CD14-positive monocyte (primary cell): Measurements from ENCODE around the gene MS4A14. TPM values are rescaled to one million over a fixed set of nuclear protein-coding genes. Genes with fewer than 3 reads are reported as not detected.
"Not testable (repeated sequence)": the region's sequence is repeated elsewhere in the genome, so short reads cannot be mapped to it uniquely, and the experiment has no call there.

Source experiments
- DNase-seq, 3 donors: peaks; one replicate each; pipeline ENCODE4 v3.0.0-alpha.2; 2011 to 2022
- H2AFZ ChIP-seq: 2 replicates; pipeline ENCODE4 v1.6.0; 2012; ENCODE audit warnings: mild to moderate bottlenecking, low read depth, low read length, inconsistent platforms; ENCODE audit not compliant: insufficient read depth, poor library complexity, severe bottlenecking
- H3K27ac ChIP-seq, 2 donors: 1 replicate in 1 of 2; 2 replicates in 1 of 2; pipeline ENCODE4 v1.5.1; 2012 to 2013; ENCODE audit warnings: low read length in 2 of 2, control low read depth in 1 of 2, inconsistent platforms in 1 of 2, low read depth in 1 of 2, mild to moderate bottlenecking in 1 of 2
- H3K27me3 ChIP-seq, 2 donors: one replicate each; pipeline versions ENCODE4 v1.6.0 to v1.6.1; 2011 to 2013; ENCODE audit warnings: low read length in 2 of 2; ENCODE audit not compliant: control insufficient read depth in 2 of 2, insufficient read depth in 2 of 2
- H3K36me3 ChIP-seq, 2 donors: replicated peaks in 1 of 2; 1 replicate in 1 of 2; 2 replicates in 1 of 2; pipeline versions ENCODE4 v1.5.1 to v1.6.1; 2012 to 2013; ENCODE audit warnings: low read length in 2 of 2, control low read depth in 1 of 2, inconsistent platforms in 1 of 2, mild to moderate bottlenecking in 1 of 2; ENCODE audit not compliant: insufficient read depth in 2 of 2, control insufficient read depth in 1 of 2
- H3K4me1 ChIP-seq, 2 donors: 1 replicate in 1 of 2; 2 replicates in 1 of 2; pipeline versions ENCODE4 v1.5.1 to v1.6.1; 2012 to 2013; ENCODE audit warnings: low read length in 2 of 2, control low read depth in 1 of 2, inconsistent platforms in 1 of 2, mild to moderate bottlenecking in 1 of 2, moderate library complexity in 1 of 2; ENCODE audit not compliant: insufficient read depth in 2 of 2, control insufficient read depth in 1 of 2
- H3K4me2 ChIP-seq: replicated peaks from 2 replicates; pipeline ENCODE3; 2012; ENCODE audit warnings: low read length, moderate library complexity, mild to moderate bottlenecking; ENCODE audit not compliant: poor library complexity, severe bottlenecking; ENCODE audit errors: extremely low read depth
- H3K4me3 ChIP-seq, 3 experiments: fragments of 200-600 bp in 1 of 3; sonication (generic) in 1 of 3; replicated peaks in 1 of 3; 1 replicate in 2 of 3; 2 replicates in 1 of 3; pipeline ENCODE4 v1.5.1; 2011 to 2013; ENCODE audit warnings: low read length in 3 of 3, mild to moderate bottlenecking in 3 of 3, control low read depth in 2 of 3, low read depth in 2 of 3, inconsistent platforms in 1 of 3, moderate library complexity in 1 of 3
- H3K79me2 ChIP-seq: 2 replicates; pipeline ENCODE4 v1.6.0; 2012; ENCODE audit warnings: mild to moderate bottlenecking, control low read depth, inconsistent platforms, low read length, moderate library complexity; ENCODE audit not compliant: insufficient read depth
- H3K9ac ChIP-seq: 2 replicates; pipeline ENCODE4 v1.6.0; 2017; ENCODE audit warnings: low read length, mild to moderate bottlenecking; ENCODE audit not compliant: insufficient read depth, poor library complexity, severe bottlenecking
- H3K9me3 ChIP-seq, 2 donors: replicated peaks in 1 of 2; 1 replicate in 1 of 2; 2 replicates in 1 of 2; pipeline versions ENCODE4 v1.5.1 to v1.6.1; 2012 to 2013; ENCODE audit warnings: low read length in 2 of 2, control low read depth in 1 of 2; ENCODE audit not compliant: control insufficient read depth in 1 of 2, insufficient read depth in 1 of 2
- H4K20me1 ChIP-seq: 2 replicates; pipeline ENCODE4 v1.6.0; 2012; ENCODE audit warnings: mild to moderate bottlenecking, low read length, control low read depth, moderate library complexity; ENCODE audit not compliant: insufficient read depth
- H3K27ac Mint-ChIP-seq, 7 donors: one replicate each; pipeline ENCODE4 v1.8.0; 2020; ENCODE audit warnings: mild to moderate bottlenecking in 7 of 7, mixed read lengths in 7 of 7, moderate library complexity in 6 of 7, inconsistent platforms in 2 of 7
- H3K27me3 Mint-ChIP-seq, 3 donors: one replicate each; pipeline ENCODE4 v1.8.0; 2021 to 2022; ENCODE audit warnings: low read depth in 3 of 3, mild to moderate bottlenecking in 3 of 3, mixed read lengths in 3 of 3, moderate library complexity in 3 of 3, inconsistent platforms in 1 of 3
- H3K36me3 Mint-ChIP-seq, 2 donors: one replicate each; pipeline ENCODE4 v1.8.0; 2020; ENCODE audit warnings: mixed read lengths in 2 of 2, inconsistent platforms in 1 of 2, mild to moderate bottlenecking in 1 of 2
- H3K4me1 Mint-ChIP-seq: one replicate; pipeline ENCODE4 v1.8.0; 2020; ENCODE audit warnings: mild to moderate bottlenecking, mixed read lengths
- H3K4me3 Mint-ChIP-seq, 2 donors: one replicate each; pipeline ENCODE4 v1.8.0; 2020; ENCODE audit warnings: mild to moderate bottlenecking in 2 of 2, mixed read lengths in 2 of 2, moderate library complexity in 1 of 2
- H3K9me3 Mint-ChIP-seq, 7 donors: one replicate each; pipeline ENCODE4 v1.8.0; 2020 to 2022; ENCODE audit warnings: mixed read lengths in 7 of 7, mild to moderate bottlenecking in 6 of 7, moderate library complexity in 6 of 7, inconsistent platforms in 2 of 7
- CTCF ChIP-seq: fragments of 200-600 bp; IDR thresholded peaks from one replicate; pipeline ENCODE4 v1.8.0; 2022; ENCODE audit warnings: antibody characterized with exemption, mild to moderate bottlenecking
- WGBS: methylation state at CpG from one replicate; pipeline ENCODE4 v1.1.5; 2013; ENCODE audit warnings: missing lambda C conversion rate; ENCODE audit not compliant: insufficient coverage; 5-methylcytosine and 5-hydroxymethylcytosine counted together
- intact Hi-C, 2 donors: fragments of 100-400 bp; cut with micrococcal nuclease; formaldehyde crosslinking; loops; one replicate each; pipeline versions ENCODE4 v1.15.0 to v1.15.1; 2023
- polyA plus RNA-seq, 3 donors: library from polyadenylated mRNA; depleted of rRNA in 1 of 3; unstranded in 2 of 3; stranded (reverse) in 1 of 3; fragments of 300-500 nt in 2 of 3; fragments of >200 nt in 1 of 3; fragmentation: Illumina TruSeq in 2 of 3; gene quantifications; 1 replicate in 2 of 3; 2 replicates in 1 of 3; pipeline ENCODE4 v1.2.3, GENCODE V29; 2012 to 2021

The MS4A14 gene
- polyA plus RNA-seq, 3 donors: 3.0 to 30.8 (median 7.5) TPM

DNA sequence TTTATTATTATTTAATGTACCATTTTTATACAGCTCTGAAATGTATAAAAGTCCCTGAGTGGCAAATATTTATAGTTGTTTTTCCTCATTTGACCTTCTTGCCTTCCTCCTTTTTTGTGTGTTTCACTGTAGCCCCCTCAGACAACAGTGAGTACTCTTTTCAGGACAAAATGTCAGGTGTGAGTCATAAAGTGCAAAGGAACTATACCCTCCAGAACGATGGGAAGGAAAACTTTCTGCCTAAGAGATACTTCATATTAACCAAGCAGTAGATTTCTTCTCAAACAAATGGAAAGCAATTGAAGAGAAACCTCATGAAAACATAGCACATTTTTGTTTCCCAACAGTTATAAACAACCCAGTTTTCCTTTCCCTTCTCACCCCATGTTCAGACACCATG is 34.0 kb upstream of the MS4A14 start:
- H3K4me3 ChIP-seq: peak overlapping the region in 1 of 3 experiments; percentile 16
- peaks cover 4 to 31% (median 18%) of the 10 kb centered on the region in 7 donors for H3K9me3 Mint-ChIP-seq
- H2AFZ ChIP-seq: peak overlapping the region; percentile 44
- peak overlapping the region in 1 of 2 donors; percentile 97 for H3K27ac ChIP-seq
- DNase-seq: peak in 1 of 3 donors; percentile 20
- no peaks in the 10 kb centered on the region for H3K79me2 ChIP-seq
- H4K20me1 ChIP-seq: no peaks in the 10 kb centered on the region
- H3K36me3 Mint-ChIP-seq: peaks cover 0 to 8% of the 10 kb centered on the region in 2 donors
- H3K4me2 ChIP-seq: no peak overlapping the region
- H3K4me1 ChIP-seq: peaks cover 55 to 63% of the 10 kb centered on the region in 2 donors
- TF ChIP-seq CTCF: no peak
- H3K27me3 ChIP-seq: no peaks in the 10 kb centered on the region
- H3K9ac ChIP-seq: no peak overlapping the region
- WGBS: no CpG with 5 or more reads among the region's 1 CpG
- H3K4me1 Mint-ChIP-seq: peaks cover 54% of the 10 kb centered on the region
- peaks cover 0 to 2% (median 0%) of the 10 kb centered on the region in 3 donors for H3K27me3 Mint-ChIP-seq
- intact Hi-C loops: loop anchor here (2.0 to 5.0 kb wide), 3 partner anchors 15 to 120 kb away; partner anchors contain the start of gene MS4A14 (in 2 of the 2)
- peak overlapping the region in 5 of 7 donors; percentile 55 to 100 (median 77) for H3K27ac Mint-ChIP-seq
- peaks cover 13 to 17% of the 10 kb centered on the region in 2 donors for H3K9me3 ChIP-seq
- H3K4me3 Mint-ChIP-seq: no peak overlapping the region
- peaks cover 0 to 4% of the 10 kb centered on the region in 2 donors for H3K36me3 ChIP-seq

GRCh38 chr11:60363542-60364470 is 32.5 kb upstream of the MS4A14 start:
- Histone ChIP-seq H3K4me3 (peak overlapping the region; percentile 29 to 69 (median 44)), H3K9me3 (peaks cover 26 to 27% of the 10 kb centered on the region in 2 donors), H3K27ac (peak overlapping the region; percentile 91 to 97), H3K4me1 (peaks cover 55 to 62% of the 10 kb centered on the region in 2 donors), H3K27me3 (no peaks in the 10 kb centered on the region), H3K36me3 (peaks cover 0 to 4% of the 10 kb centered on the region in 2 donors), H4K20me1 (no peaks in the 10 kb centered on the region), H3K79me2 (no peaks in the 10 kb centered on the region), H2AFZ (peak overlapping the region; percentile 60), H3K4me2 (peak overlapping the region; percentile 68), H3K9ac (peak overlapping the region; percentile 75)
- Mint-ChIP-seq H3K4me1 (peaks cover 53% of the 10 kb centered on the region), H3K27me3 (peaks cover 0 to 2% (median 0%) of the 10 kb centered on the region in 3 donors), H3K27ac (peak overlapping the region; percentile 96 to 100 (median 98)), H3K36me3 (peaks cover 4 to 17% of the 10 kb centered on the region in 2 donors), H3K4me3 (peak overlapping the region; percentile 68 to 85), H3K9me3 (peaks cover 15 to 44% (median 31%) of the 10 kb centered on the region in 7 donors)
- intact Hi-C loops: loop anchor here (2.0 to 5.0 kb wide), 3 partner anchors 13 to 118 kb away; partner anchors contain the start of gene MS4A14 (in 2 of the 2)
- WGBS: no CpG with 5 or more reads among the region's 7 CpGs
- DNase-seq: peak; percentile 81 to 92 (median 83)
- TF ChIP-seq CTCF: peak; percentile 83

DNA sequence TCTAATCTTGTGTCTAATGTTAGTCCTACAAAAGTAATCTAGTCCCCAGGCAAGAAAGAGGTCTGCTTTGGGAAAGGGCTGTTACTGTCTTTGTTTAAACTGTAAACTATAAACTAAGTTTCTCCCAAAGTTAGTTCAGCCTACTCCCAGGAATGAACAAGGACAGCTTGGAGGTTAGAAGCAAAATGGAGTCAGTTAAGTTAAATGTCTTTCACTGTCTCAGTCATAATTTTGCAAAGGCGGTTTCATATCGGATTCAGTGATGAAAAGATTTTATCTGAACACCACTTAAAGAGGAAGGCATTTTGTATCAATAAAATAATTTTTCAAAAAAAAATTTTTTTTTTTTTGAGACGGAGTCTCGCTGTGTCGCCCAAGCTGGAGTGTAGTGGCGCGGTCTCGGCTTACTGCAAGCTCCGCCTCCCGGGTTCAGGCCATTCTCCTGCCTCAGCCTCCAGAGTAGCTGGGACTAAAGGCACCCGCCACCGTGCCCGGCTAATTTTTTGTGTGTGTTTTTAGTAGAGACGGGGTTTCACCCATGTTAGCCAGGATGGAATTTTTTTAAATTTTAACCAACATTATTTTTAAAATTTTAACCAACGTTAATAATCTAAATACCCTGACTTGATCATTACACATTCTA is 29.9 kb upstream of the MS4A14 start:
- WGBS: 98% methylated on average over 6 of the region's 15 CpGs
- H4K20me1 ChIP-seq, H3K4me3 ChIP-seq, DNase-seq, intact Hi-C loops, H3K79me2 ChIP-seq, H3K36me3 ChIP-seq, H3K9ac ChIP-seq, H3K27me3 ChIP-seq, H3K4me3 Mint-ChIP-seq, H3K4me2 ChIP-seq, H3K27me3 Mint-ChIP-seq, H2AFZ ChIP-seq: not testable (repeated sequence)
- Histone ChIP-seq H3K9me3 (peaks cover 15% of the 10 kb centered on the region in 2 donors), H3K4me1 (peaks cover 68 to 73% of the 10 kb centered on the region in 2 donors), H3K27ac (peak overlapping the region; percentile 49 to 89)
- Mint-ChIP-seq H3K4me1 (peaks cover 65% of the 10 kb centered on the region), H3K36me3 (peaks cover 7 to 17% of the 10 kb centered on the region in 2 donors), H3K27ac (peak overlapping the region; percentile 76 to 100 (median 98)), H3K9me3 (peaks cover 10 to 28% (median 20%) of the 10 kb centered on the region in 7 donors)
